ENCODE measurements around the gene BRD2. TPM values are rescaled to one million over a fixed set of nuclear protein-coding genes. Genes with fewer than 3 reads are reported as not detected.
"Not testable (repeated sequence)": the region's sequence is repeated elsewhere in the genome, so short reads cannot be mapped to it uniquely, and the experiment has no call there.

The BRD2 gene
- total and polyA plus RNA-seq, 7 experiments from 2014 or later = 33.4 to 391 (median 342) TPM

DNA sequence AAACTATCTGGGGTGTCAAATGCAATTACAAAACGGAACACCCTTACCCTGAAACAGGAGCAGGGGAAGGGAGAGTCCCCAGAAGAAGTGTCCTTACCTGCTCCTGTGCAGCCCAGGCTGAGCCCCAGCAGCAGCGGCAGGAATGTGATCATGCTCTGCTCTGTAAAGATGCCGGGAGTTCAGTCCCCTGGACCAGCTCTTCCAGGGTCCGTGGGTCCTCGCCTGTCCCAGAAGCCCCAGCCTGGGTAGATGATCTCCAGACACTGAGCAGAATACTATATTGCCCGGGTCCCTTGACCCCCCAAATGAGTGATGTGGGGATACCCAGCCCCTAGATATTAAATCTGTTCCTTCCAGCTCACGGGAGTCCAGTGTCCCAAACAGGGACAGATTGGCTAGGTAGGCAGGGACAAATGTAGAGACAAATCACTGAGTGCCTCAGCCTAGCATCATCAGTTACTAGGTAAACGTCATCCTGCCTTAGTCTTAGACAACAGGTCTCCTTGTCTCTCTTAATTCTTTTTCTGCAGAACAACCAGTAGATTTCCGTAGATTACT is 27.7 kb upstream of the BRD2 start, which contains the start of gene HLA-DMB:
TSS of gene HLA-DMB (minus strand) at position 373 of the 558 bp plus-strand sequence. CDS start at position 152, 221 bp downstream.
- H3K36me3 ChIP-seq (ENCODE audit: control insufficient read depth in 2 of 3, insufficient read depth in 3 of 3, low read length in 3 of 3) = peaks cover 0 to 9% (median 0%) of the 10 kb centered on the region in 3 experiments
- H3K27ac ChIP-seq (ENCODE audit: low read depth, low read length) = peak within 1 kb of the TSS; percentile 75
- intact Hi-C loops (cut with micrococcal nuclease) = loop anchor here (1.0 to 2.0 kb wide), 5 partner anchors 13 to 46 kb away; partner anchors contain the start of gene HLA-DMA (in 1 of the 2)
- H3K4me1 Mint-ChIP-seq = peaks cover 55 to 67% (median 62%) of the 10 kb centered on the region in 7 donors
- H3K27me3 ChIP-seq (ENCODE audit: control insufficient read depth in 2 of 2, insufficient read depth in 2 of 2, low read length in 2 of 2) = no peaks in the 10 kb centered on the region
- no peaks in the 10 kb centered on the region for H3K9me3 ChIP-seq (ENCODE audit: control insufficient read depth in 2 of 3, low read length in 3 of 3)
- ChIA-PET CTCF (interaction anchor here (0.6 to 15.9 kb wide), 13 partner anchors 7 to 102 kb away, joined by 3 to 411 read pairs (median 6); partner anchors contain the start of genes BRD2, HLA-DMA and TAP2), POLR2A (interaction anchor here (0.6 to 14.8 kb wide), 9 partner anchors 9 to 102 kb away, joined by 3 to 614 read pairs (median 12); partner anchors contain the start of genes BRD2, HLA-DMA, PSMB8 and TAP2)
- H3K4me3 ChIP-seq (ENCODE audit: low read length) = peak within 1 kb of the TSS; percentile 66
- peak within 1 kb of the TSS; percentile 95 to 98 (median 96) for H3K27ac Mint-ChIP-seq
- H3K4me1 ChIP-seq (ENCODE audit: control insufficient read depth in 2 of 2, insufficient read depth in 2 of 2, low read length in 2 of 2) = peaks cover 50 to 55% of the 10 kb centered on the region in 2 donors
- H3K4me3 Mint-ChIP-seq = peak within 1 kb of the TSS; percentile 85 to 97 (median 94)
- H3K36me3 Mint-ChIP-seq = peaks cover 8 to 16% (median 13%) of the 10 kb centered on the region in 5 donors
- peaks cover 0 to 7% (median 0%) of the 10 kb centered on the region in 5 donors for H3K27me3 Mint-ChIP-seq
- ATAC-seq (peak; percentile 86), DNase-seq (peak in 7 of 9 donors; percentile 64 to 80 (median 74))
- peaks cover 0 to 3% (median 0%) of the 10 kb centered on the region in 11 donors for H3K9me3 Mint-ChIP-seq

DNA sequence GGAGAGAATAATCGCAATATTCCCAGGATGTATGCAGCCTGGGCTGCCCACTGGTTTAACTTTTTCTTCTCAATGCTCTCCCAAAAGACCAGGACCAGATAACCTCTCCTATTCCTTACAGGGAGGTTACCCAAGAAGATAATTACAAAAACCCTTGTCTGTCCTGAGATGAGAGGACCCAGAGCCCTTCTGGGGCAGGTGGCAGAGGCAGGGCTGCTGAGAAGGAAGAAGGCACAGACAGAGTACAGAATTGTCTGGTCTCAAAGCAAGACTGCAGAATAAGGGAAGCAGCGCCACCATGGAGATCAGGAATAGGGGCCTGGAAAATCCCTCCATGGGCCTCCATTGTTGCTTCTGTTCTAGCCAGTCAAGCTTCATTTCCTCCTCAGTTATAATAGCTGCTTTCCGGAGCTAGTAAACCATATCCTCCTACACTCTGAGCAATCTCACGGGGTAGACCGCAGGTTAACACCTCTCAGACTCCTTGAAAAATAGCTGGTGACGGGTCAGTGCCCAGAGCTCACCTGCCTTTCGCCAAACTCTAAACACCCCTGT is 27.1 kb upstream of the BRD2 start:
- Histone ChIP-seq H3K4me1 (ENCODE audit: control insufficient read depth in 2 of 2, insufficient read depth in 2 of 2, low read length in 2 of 2) (peaks cover 50 to 55% of the 10 kb centered on the region in 2 donors), H3K4me3 (ENCODE audit: low read length) (peak overlapping the region; percentile 66), H3K9me3 (ENCODE audit: control insufficient read depth in 2 of 3, low read length in 3 of 3) (no peaks in the 10 kb centered on the region), H3K27me3 (ENCODE audit: control insufficient read depth in 2 of 2, insufficient read depth in 2 of 2, low read length in 2 of 2) (no peaks in the 10 kb centered on the region), H3K36me3 (ENCODE audit: control insufficient read depth in 2 of 3, insufficient read depth in 3 of 3, low read length in 3 of 3) (peaks cover 0 to 4% (median 0%) of the 10 kb centered on the region in 3 experiments), H3K27ac (ENCODE audit: low read depth, low read length) (peak overlapping the region; percentile 75)
- ATAC-seq (peak; percentile 74), DNase-seq (peak in 8 of 9 donors; percentile 41 to 64 (median 54))
- POLR2A ChIA-PET = interaction anchor here (0.6 to 14.8 kb wide), 12 partner anchors 8 to 103 kb away, joined by 3 to 614 read pairs (median 8); partner anchors contain the start of genes BRD2, HLA-DMA, PSMB8 and TAP2
- Mint-ChIP-seq H3K9me3 (peaks cover 0 to 3% (median 0%) of the 10 kb centered on the region in 11 donors), H3K27ac (peak overlapping the region; percentile 95 to 98 (median 96)), H3K27me3 (peaks cover 0 to 6% (median 0%) of the 10 kb centered on the region in 5 donors), H3K4me3 (peak overlapping the region; percentile 85 to 97 (median 94)), H3K4me1 (peaks cover 58 to 68% (median 63%) of the 10 kb centered on the region in 7 donors), H3K36me3 (peaks cover 8 to 16% (median 9%) of the 10 kb centered on the region in 5 donors)
- CTCF ChIA-PET = interaction anchor here (0.7 to 15.9 kb wide), 14 partner anchors 8 to 102 kb away, joined by 3 to 411 read pairs (median 5); partner anchors contain the start of genes HLA-DMA and TAP2
- intact Hi-C loops (cut with micrococcal nuclease) = loop anchor here (1.0 to 2.0 kb wide), 5 partner anchors 12 to 47 kb away; partner anchors contain the start of gene HLA-DMA (in 1 of the 2)

DNA sequence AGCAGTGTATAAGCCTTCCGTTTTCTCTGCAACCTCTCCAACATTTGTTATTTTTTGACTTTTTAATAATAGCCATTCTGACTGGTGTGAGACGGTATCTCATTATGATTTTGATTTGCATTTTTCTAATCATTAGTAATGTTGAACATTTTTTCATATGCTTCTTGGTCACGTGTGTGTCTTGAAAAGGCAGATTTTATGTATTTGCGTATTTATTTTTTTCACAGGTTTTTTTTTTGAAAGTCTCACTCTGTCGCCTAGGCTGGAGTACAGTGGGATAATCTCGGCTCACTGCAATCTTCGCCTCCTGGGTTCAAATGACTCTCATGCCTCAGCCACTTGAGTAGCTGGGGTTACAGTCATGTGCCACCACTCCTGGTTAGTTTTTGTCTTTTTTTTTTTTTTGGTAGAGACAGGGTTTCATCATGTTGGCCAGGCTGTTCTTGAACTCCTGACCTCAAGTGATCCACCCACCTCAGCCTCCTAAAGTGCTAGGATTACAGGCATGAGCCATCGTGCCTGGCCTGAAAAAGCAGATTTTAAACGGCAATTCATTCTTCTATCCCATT is 25.8 kb upstream of the BRD2 start:
- peak overlapping the region; percentile 32 to 98 (median 84) for H3K27ac Mint-ChIP-seq
- H3K36me3 ChIP-seq (ENCODE audit: control insufficient read depth in 2 of 3, insufficient read depth in 3 of 3, low read length in 3 of 3); H3K27me3 Mint-ChIP-seq; intact Hi-C loops (cut with micrococcal nuclease); H3K27me3 ChIP-seq (ENCODE audit: control insufficient read depth in 2 of 2, insufficient read depth in 2 of 2, low read length in 2 of 2); H3K36me3 Mint-ChIP-seq; H3K9me3 ChIP-seq (ENCODE audit: control insufficient read depth in 2 of 3, low read length in 3 of 3); H3K9me3 Mint-ChIP-seq; DNase-seq; H3K4me3 ChIP-seq (ENCODE audit: low read length); ATAC-seq: not testable (repeated sequence)
- CTCF ChIA-PET = interaction anchor here (1.3 to 15.9 kb wide), 9 partner anchors 9 to 88 kb away, joined by 3 to 411 read pairs (median 12); partner anchors contain the start of genes HLA-DMA, PSMB9 and TAP1
- POLR2A ChIA-PET = interaction anchor here (2.1 to 14.8 kb wide), 8 partner anchors 9 to 104 kb away, joined by 12 to 614 read pairs (median 21); partner anchors contain the start of genes BRD2, HLA-DMA, PSMB8 and PSMB9
- Histone ChIP-seq H3K27ac (ENCODE audit: low read depth, low read length) (peak overlapping the region; percentile 6), H3K4me1 (ENCODE audit: control insufficient read depth in 2 of 2, insufficient read depth in 2 of 2, low read length in 2 of 2) (peaks cover 55% of the 10 kb centered on the region in 2 donors)
- H3K4me3 Mint-ChIP-seq = peak overlapping the region in 9 of 10 donors; percentile 18 to 97 (median 42)
- peaks cover 60 to 78% (median 73%) of the 10 kb centered on the region in 7 donors for H3K4me1 Mint-ChIP-seq

DNA sequence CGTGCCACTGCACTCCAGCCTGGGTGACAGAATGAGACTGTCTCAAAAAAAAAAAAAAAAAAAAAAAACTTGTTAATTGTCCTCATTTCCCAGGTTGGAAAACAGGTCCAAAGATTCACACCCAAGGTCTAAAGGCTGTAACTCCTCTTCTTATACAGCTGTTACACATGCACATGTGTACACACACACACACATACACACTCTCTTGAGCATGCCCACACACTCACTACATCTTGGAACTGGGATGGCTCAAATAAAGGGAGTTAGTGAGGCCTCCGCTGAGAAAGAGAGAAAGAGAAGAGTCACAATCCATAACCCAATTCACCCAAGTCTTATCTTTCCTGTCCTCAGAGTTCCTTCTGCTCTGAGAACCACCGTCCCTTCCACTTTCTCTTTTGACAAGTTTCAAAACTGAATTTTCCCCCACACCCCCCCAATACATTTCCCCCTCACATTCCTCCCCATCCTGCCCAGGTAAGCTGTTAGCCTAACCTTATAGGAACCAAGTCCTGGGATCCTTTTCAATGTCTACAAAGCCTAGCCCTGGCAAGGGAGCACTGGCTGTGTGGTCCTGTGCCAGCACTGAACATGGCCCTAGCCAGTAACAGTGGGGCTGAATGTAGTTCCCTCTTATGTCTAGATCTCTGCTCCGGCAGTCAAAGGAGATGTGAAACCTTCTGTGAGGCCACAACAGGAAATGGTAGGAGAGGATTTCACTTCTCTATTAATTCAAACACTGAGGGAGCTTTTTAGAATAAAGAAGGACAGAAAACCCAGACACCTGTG is 24.3 kb upstream of the BRD2 start:
- Mint-ChIP-seq H3K27ac (peak overlapping the region; percentile 85 to 98 (median 97)), H3K36me3 (peaks cover 0 to 5% (median 0%) of the 10 kb centered on the region in 5 donors), H3K4me1 (peaks cover 58 to 84% (median 73%) of the 10 kb centered on the region in 7 donors), H3K27me3 (no peaks in the 10 kb centered on the region), H3K9me3 (peaks cover 0 to 3% (median 0%) of the 10 kb centered on the region in 11 donors), H3K4me3 (peak overlapping the region; percentile 71 to 93 (median 88))
- ATAC-seq = peak; percentile 73
- no peaks in the 10 kb centered on the region for H3K9me3 ChIP-seq (ENCODE audit: control insufficient read depth in 2 of 3, low read length in 3 of 3)
- peaks cover 55% of the 10 kb centered on the region in 2 donors for H3K4me1 ChIP-seq (ENCODE audit: control insufficient read depth in 2 of 2, insufficient read depth in 2 of 2, low read length in 2 of 2)
- CTCF ChIA-PET = interaction anchor here (0.9 to 15.9 kb wide), 10 partner anchors 9 to 106 kb away, joined by 3 to 411 read pairs (median 9); partner anchors contain the start of genes HLA-DMA, PSMB9, TAP1 and TAP2
- intact Hi-C loops (cut with micrococcal nuclease) = loop anchor here (1.0 kb wide), 2 partner anchors 9 kb away; partner anchors contain the start of gene HLA-DMA (in 1 of the 2)
- POLR2A ChIA-PET = interaction anchor here (0.5 to 14.8 kb wide), 16 partner anchors 8 to 370 kb away, joined by 3 to 614 read pairs (median 3); partner anchors contain the start of genes BRD2, HLA-DMA, PSMB9 and TAP1
- H3K27me3 ChIP-seq (ENCODE audit: control insufficient read depth in 2 of 2, insufficient read depth in 2 of 2, low read length in 2 of 2) = no peaks in the 10 kb centered on the region
- H3K27ac ChIP-seq (ENCODE audit: low read depth, low read length) = peak overlapping the region; percentile 65
- no peaks in the 10 kb centered on the region for H3K36me3 ChIP-seq (ENCODE audit: control insufficient read depth in 2 of 3, insufficient read depth in 3 of 3, low read length in 3 of 3)
- peak in 8 of 9 donors; percentile 38 to 60 (median 54) for DNase-seq
- peak overlapping the region; percentile 36 for H3K4me3 ChIP-seq (ENCODE audit: low read length)

DNA sequence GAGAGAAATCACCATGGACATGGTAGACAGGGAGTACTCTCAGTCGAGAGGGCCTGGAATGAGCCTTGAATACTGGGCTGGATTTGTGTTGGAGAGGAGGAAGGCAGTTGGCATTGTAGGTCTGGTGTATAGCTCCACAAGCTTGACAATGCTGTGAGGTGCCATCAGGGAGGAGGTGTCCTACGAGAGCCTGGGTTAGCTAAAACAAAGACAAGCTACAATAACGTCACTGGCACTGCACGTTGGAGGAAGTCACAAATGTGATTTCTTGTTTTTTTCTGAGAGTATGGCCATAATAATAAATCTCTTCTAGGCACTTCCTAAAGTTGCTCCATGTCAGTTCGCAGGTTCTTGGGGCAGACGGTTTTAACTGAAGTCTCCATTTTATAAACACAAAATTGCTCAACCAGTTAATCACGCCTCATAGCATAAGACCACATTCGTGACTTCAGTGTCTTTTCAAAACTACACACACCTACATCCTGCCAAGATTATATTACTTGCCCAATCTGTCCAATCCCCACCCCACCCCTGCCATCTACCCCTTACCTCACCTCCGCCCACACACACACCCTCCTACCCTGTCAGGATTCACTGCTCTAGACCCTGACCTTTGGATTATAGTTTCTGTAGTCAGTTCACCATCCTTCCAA is 23.2 kb upstream of the BRD2 start:
- DNase-seq = peak in 1 of 9 donors; percentile 16
- H3K4me3 ChIP-seq (ENCODE audit: low read length) = no peak overlapping the region

More for the DNA sequence above, 23.2 kb upstream of the BRD2 start:
- Histone ChIP-seq H3K4me1 (ENCODE audit: control insufficient read depth in 2 of 2, insufficient read depth in 2 of 2, low read length in 2 of 2) (peaks cover 49 to 56% of the 10 kb centered on the region in 2 donors), H3K36me3 (ENCODE audit: control insufficient read depth in 2 of 3, insufficient read depth in 3 of 3, low read length in 3 of 3) (no peaks in the 10 kb centered on the region), H3K27ac (ENCODE audit: low read depth, low read length) (peak overlapping the region; percentile 14), H3K27me3 (ENCODE audit: control insufficient read depth in 2 of 2, insufficient read depth in 2 of 2, low read length in 2 of 2) (no peaks in the 10 kb centered on the region), H3K9me3 (ENCODE audit: control insufficient read depth in 2 of 3, low read length in 3 of 3) (no peaks in the 10 kb centered on the region)
- intact Hi-C loops (cut with micrococcal nuclease) = no loop called here
- peaks cover 63 to 86% (median 74%) of the 10 kb centered on the region in 7 donors for H3K4me1 Mint-ChIP-seq
- ChIA-PET POLR2A (interaction anchor here (0.9 to 14.8 kb wide), 8 partner anchors 8 to 104 kb away, joined by 3 to 614 read pairs (median 7); partner anchors contain the start of genes BRD2 and HLA-DMA), CTCF (interaction anchor here (0.7 to 15.9 kb wide), 10 partner anchors 8 to 107 kb away, joined by 3 to 411 read pairs (median 9); partner anchors contain the start of genes HLA-DMA, PSMB9, TAP1 and TAP2)
- peak; percentile 39 for ATAC-seq
- H3K4me3 Mint-ChIP-seq = peak overlapping the region in 7 of 10 donors; percentile 11 to 90 (median 54)
- no peaks in the 10 kb centered on the region for H3K27me3 Mint-ChIP-seq
- H3K9me3 Mint-ChIP-seq = peaks cover 0 to 3% (median 0%) of the 10 kb centered on the region in 11 donors
- peak overlapping the region; percentile 10 to 98 (median 97) for H3K27ac Mint-ChIP-seq
- H3K36me3 Mint-ChIP-seq = peaks cover 0 to 11% (median 0%) of the 10 kb centered on the region in 5 donors
